HG03045 (cell line): ENCODE results near the gene TET2.
A peak's percentile ranks its signal among the peaks of the same experiment; 100 is the strongest.

Experiments
- ATAC-seq: cut with Tn5 transposase; IDR thresholded peaks from one replicate; pipeline ENCODE4 v1.9.1; 2021; ENCODE audit warnings: mild to moderate bottlenecking, moderate library complexity; ENCODE audit not compliant: unreplicated experiment

Gene TET2

DNA sequence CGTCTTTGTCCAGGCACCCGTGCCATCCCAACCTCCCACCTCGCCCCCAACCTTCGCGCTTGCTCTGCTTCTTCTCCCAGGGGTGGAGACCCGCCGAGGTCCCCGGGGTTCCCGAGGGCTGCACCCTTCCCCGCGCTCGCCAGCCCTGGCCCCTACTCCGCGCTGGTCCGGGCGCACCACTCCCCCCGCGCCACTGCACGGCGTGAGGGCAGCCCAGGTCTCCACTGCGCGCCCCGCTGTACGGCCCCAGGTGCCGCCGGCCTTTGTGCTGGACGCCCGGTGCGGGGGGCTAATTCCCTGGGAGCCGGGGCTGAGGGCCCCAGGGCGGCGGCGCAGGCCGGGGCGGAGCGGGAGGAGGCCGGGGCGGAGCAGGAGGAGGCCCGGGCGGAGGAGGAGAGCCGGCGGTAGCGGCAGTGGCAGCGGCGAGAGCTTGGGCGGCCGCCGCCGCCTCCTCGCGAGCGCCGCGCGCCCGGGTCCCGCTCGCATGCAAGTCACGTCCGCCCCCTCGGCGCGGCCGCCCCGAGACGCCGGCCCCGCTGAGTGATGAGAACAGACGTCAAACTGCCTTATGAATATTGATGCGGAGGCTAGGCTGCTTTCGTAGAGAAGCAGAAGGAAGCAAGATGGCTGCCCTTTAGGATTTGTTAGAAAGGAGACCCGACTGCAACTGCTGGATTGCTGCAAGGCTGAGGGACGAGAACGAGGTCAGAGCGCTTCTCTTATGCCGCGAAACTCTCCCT lies at the start of gene TET2:
TSS of gene TET2 (plus strand) at position 601 of the 740 bp plus-strand sequence. CDS start 87,067 bp downstream, outside the sequence.
- ATAC-seq: peak; percentile 90

- ATAC-seq: no peak
Measured at GRCh38 chr4:105102016-105102415, 44.7 kb upstream of the TET2 start.

- no peak for ATAC-seq
Measured at GRCh38 chr4:105106426-105106825, 40.2 kb upstream of the TET2 start.

DNA sequence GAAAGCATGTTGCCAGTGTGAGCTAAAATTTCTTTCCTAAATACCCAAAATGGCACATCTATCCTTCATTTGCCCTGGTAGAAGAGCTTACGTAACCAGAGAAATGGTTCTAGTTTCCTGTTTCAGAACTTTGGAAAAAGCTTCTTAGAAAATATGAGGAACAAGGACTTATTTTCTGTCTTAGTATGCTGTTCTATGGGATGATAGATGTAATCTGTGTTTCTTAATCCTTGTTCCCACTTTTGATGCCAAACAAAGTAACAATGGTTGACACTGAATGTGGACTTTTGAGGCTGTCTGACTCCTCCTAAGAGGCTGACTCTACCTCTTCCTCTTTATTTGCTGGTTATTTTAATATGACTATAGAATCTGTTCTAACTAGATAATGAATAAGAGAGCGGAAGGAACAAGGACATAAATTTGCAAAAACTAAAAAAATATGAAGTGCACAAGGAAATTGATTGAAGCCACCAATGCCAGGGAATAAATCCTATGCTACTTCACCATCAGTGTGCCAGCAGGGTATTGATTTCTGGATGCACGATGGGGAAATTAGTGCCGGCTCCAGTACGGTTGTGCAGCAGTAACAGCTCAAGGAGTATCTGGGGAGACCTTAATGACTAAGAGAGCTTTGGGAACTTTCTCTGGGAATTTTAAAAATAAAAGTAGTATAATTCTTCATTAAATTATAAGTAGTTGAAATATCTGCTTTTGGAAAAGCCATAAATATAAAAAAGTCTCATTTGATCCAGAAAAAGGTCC lies 39.4 kb upstream of the TET2 start:
- ATAC-seq: no peak

GRCh38 chr4:105108971-105109370 lies 37.7 kb upstream of the TET2 start:
- no peak for ATAC-seq

GRCh38 chr4:105112274-105112673 lies 34.4 kb upstream of the TET2 start:
- no peak for ATAC-seq

GRCh38 chr4:105113800-105114199 lies 32.9 kb upstream of the TET2 start:
- no peak for ATAC-seq

GRCh38 chr4:105116616-105117319 lies 29.9 kb upstream of the TET2 start:
- no peak for ATAC-seq

GRCh38 chr4:105119356-105119755 lies 27.3 kb upstream of the TET2 start:
- ATAC-seq: no peak

GRCh38 chr4:105120626-105121025 lies 26.1 kb upstream of the TET2 start:
- no peak for ATAC-seq

DNA sequence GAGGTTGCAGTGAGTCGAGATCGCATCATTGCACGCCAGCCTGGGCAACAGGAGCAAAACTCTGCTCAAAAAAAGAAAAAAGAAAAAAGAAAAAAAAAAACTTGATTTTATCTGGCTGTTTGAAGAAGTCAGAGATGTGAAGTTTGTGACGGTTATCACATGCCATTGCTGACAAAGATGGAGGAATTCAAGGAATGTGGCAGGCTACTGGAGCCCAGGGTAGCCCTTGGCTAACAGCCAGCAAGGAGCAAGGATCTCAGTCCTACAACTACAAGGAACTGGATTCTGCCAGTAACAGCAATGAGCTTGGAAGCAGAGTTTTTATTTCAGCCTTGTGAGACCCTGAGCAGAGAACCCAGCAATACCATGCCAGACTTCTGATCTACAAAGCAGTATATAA lies 24.3 kb upstream of the TET2 start:
- ATAC-seq: no peak

GRCh38 chr4:105126311-105127169 lies 20.1 kb upstream of the TET2 start:
- no peak for ATAC-seq

DNA sequence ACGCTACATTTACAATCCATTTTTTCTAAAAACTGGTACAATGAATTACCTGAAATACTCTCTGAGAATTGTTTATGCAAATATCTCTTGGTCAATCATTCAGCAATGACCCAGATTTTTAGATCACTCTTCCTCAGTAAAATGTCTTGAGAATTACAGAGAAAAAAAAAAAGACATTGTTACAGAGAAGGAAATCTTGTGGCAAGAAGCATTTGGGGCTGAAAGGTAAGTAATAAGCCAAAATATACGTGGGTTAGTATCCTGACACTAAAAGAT lies 19.6 kb upstream of the TET2 start:
- no peak for ATAC-seq

DNA sequence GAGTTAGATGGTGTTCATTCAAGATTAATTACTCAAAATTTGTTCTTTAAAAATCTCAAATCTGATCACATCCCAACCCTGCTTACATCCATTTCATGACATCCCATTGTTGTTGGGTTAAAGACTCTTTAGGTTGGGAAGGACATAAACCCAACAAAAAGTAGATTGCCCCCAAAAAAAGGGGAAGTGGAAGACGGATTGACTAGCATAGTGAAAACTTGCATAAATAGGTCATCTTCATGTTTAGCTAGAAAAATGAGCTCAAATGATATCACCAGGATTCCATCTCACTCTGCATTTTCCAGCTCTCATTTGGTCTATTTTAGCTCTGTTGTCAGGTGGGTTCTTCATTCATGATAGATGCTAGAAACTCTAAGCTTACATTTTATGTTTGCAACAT lies 18.5 kb upstream of the TET2 start:
- ATAC-seq: no peak

DNA sequence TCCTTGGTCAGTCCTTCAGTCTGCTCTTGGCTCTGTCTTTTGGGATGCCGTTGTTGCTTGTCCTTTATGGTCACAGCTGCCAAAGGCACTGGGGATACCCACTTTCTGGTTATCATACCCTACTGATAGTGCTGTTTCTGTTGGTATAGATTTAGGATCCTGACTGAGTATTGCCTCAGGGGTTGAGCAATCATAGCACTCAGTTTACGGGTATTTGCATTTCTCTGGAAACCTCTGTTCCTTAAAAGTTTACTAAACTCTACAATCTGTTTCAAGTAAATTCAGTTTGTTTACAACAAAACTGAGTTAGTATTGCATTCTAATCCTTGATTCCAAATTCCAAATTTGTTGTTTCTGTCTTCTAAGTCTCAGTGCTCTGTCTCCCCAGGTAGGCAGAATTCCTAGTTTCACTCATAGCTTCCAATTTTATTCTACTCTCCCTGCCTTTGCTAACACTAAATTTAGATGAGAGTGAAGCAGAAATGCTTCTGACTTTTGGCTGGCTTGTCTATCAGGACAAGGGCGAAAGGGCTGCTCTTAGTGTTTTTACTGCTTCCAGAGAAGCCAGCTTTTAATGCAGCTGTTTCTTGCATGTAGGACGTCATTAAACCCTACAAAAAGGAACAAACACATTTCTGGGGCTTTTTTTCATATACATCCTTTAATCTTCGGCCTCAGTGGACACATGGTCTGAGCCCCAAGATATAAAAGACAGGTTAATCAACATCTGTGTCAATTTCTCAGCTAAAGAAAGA lies 17.2 kb upstream of the TET2 start:
- ATAC-seq: no peak

GRCh38 chr4:105130945-105131344 lies 15.7 kb upstream of the TET2 start:
- no peak for ATAC-seq

GRCh38 chr4:105133976-105134375 lies 12.7 kb upstream of the TET2 start:
- no peak for ATAC-seq

GRCh38 chr4:105135785-105136184 lies 10.9 kb upstream of the TET2 start:
- ATAC-seq: no peak

- ATAC-seq: no peak
Measured at GRCh38 chr4:105137121-105137875, 9.4 kb upstream of the TET2 start.

DNA sequence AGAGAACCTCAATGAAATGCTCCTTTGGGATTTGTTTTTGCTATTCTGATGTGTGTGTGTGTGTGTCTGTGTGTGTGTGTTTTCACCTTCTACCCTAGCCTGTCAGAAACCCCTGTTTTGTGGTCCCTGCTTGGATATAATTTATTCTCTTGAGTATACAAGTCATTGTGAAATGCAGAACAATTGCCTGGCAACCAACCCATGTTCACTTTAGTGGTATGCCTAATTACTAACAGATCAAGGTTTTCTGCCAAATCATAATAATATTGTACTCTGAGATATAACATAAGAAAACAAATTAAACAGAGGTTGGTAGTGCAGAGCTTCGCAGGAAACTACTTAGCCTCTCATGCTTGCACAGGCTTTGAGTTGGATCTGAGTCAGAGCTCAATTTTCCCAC lies 7.0 kb upstream of the TET2 start:
- no peak for ATAC-seq
